Heart left ventricle (tissue), 16 donors: ENCODE results near the gene CAND1. TPM values are rescaled to one million over a fixed set of nuclear protein-coding genes. Genes with fewer than 3 reads are reported as not detected.

Experiments used
- ATAC-seq, 4 donors: fragments of 200-7000 bp; cut with Tn5 transposase; one replicate each; pipeline ENCODE4 v1.9.1; 2020 to 2022; ENCODE audit warnings: moderate library complexity in 4 of 4, mild to moderate bottlenecking in 3 of 4, moderate number of reproducible peaks in 1 of 4
- DNase-seq, 5 donors: peaks; one replicate each; pipeline ENCODE4 v3.0.0-alpha.2; 2020
- H3K27ac ChIP-seq, 12 donors: fragments of 200-600 bp; sonication (generic) in 4 of 12; one replicate each; pipeline versions ENCODE4 v1.5.0 to v1.8.0; 2016 to 2022; ENCODE audit warnings: mild to moderate bottlenecking in 2 of 12
- H3K27me3 ChIP-seq, 9 donors: fragments of 200-600 bp; sonication (generic) in 2 of 9; one replicate each; pipeline versions ENCODE4 v1.5.1 to v1.8.0; 2016 to 2022; ENCODE audit warnings: mild to moderate bottlenecking in 3 of 9
- H3K36me3 ChIP-seq, 9 donors: fragments of 200-600 bp; sonication (generic) in 2 of 9; one replicate each; pipeline versions ENCODE4 v1.5.0 to v1.8.0; 2018 to 2022; ENCODE audit warnings: mild to moderate bottlenecking in 2 of 9
- H3K4me1 ChIP-seq, 12 donors: fragments of 200-600 bp; sonication (generic) in 4 of 12; one replicate each; pipeline versions ENCODE4 v1.5.0 to v1.8.0; 2016 to 2022; ENCODE audit warnings: mild to moderate bottlenecking in 3 of 12
- H3K4me3 ChIP-seq, 12 donors: fragments of 200-600 bp; sonication (generic) in 4 of 12; one replicate each; pipeline versions ENCODE4 v1.5.0 to v1.8.0; 2017 to 2022; ENCODE audit warnings: mild to moderate bottlenecking in 9 of 12, moderate library complexity in 4 of 12
- H3K9me3 ChIP-seq, 12 donors: fragments of 200-600 bp; sonication (generic) in 4 of 12; one replicate each; pipeline versions ENCODE4 v1.5.0 to v1.8.0; 2016 to 2022; ENCODE audit warnings: mild to moderate bottlenecking in 1 of 12
- CTCF ChIP-seq, 12 donors: fragments of 200-600 bp; sonication (generic) in 4 of 12; IDR thresholded peaks; one replicate each; pipeline versions ENCODE4 v1.5.0 to v1.8.0; 2018 to 2022; ENCODE audit warnings: antibody characterized with exemption in 12 of 12, mild to moderate bottlenecking in 5 of 12
- POLR2A ChIP-seq, 2 donors: fragments of 450-650 bp; IDR thresholded peaks; one replicate each; pipeline ENCODE4 v1.6.1; 2017; ENCODE audit warnings: antibody characterized with exemption in 2 of 2, mild to moderate bottlenecking in 2 of 2, moderate library complexity in 2 of 2
- WGBS, 4 donors: extraction: QIAGEN DNeasy Blood & Tissue Kit in 2 of 4; methylation state at CpG; one replicate each; pipeline versions ENCODE4 v1.1.5 to v1.1.7; 2013 to 2018; 5-methylcytosine and 5-hydroxymethylcytosine counted together
- intact Hi-C, 10 donors: fragments of 100-400 bp; cut with DNase I; formaldehyde crosslinking; loops; one replicate each; pipeline versions ENCODE4 v1.11.1 to v1.14.2; 2022
- polyA plus RNA-seq, 2 donors: library from polyadenylated mRNA; stranded (reverse); fragments of 200-250 nt; gene quantifications; one replicate each; pipeline ENCODE4 v1.2.3, GENCODE V29; 2013
- total RNA-seq, 9 donors: library from RNA; depleted of rRNA in 2 of 9; stranded (reverse); fragments of >200 nt in 2 of 9; fragmentation: NEBNext Ultra II Directional in 3 of 9; extraction: Animal tissue kit (Norgen Biotek cat#: 25700) in 3 of 9; gene quantifications; one replicate each; pipeline versions ENCODE4 v1.1.0 to v1.2.4, GENCODE V29; 2016 to 2023
- donor health status: ischemic (EF 13 %, LVEDD 7.1; RV severe dilation, severe dysfunction).
- donor health status: healthy with polysubstance abuse.
- donor health status: DM: no; HTN: yes; CAD: no.
- donor health status: DM: no; HTN: no; CAD: no.
- donor health status: ischemic (EF 25% LVEDD 6.9; RV normal size, moderate dysfunction).
- donor health status: ischemic (EF 25% LVEDD 5.7; RV mildly dilated, moderate dysfunction).
- donor health status: healthy.
- donor health status: DM: yes; HTN: yes; CAD: no.
- donor health status: ischemic (EF 35%, LVEDD 5.7; RV mildly dilated, moderate dysfunction).
- donor health status: nonischemic (EF 11% LVEDD 7.7; RV severe dilation, severe dysfunction).
- donor health status: DM: yes; HTN: yes; CAD: no.
- donor health status: PGD.
- donor health status: ischemic (EF 29% LVEDD 5.4; RV normal size, mild dysfunction).
- donor health status: nonischemic (EF 23%, LVEDD 6.1; RV moderate dilation, normal function).

Gene CAND1
- total and polyA plus RNA-seq, 11 donors, result 5.8 to 69.0 (median 30.9) TPM

DNA sequence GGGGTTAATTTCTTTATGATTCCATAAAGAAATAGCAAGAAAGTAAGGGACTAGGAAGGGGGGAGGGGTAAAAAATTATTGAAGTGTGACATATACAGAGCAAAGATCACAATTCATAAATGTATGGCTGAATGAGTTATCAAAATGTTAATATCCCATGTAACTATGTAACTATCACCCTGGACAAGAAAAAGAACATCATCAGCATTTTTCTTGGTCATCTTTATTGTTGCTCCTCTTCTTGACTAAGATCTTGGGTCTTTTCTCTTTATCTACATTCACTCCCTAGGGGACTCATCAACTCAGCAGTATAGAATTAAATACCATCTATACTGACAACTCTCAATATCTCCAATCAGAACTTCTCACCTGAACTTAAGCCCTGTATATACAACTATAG, 57.5 kb downstream of the CAND1 start:
- intact Hi-C loops, result no loop called here
- Histone ChIP-seq H3K27me3 (no peaks in the 10 kb centered on the region), H3K36me3 (peaks cover 0 to 8% (median 0%) of the 10 kb centered on the region in 9 donors), H3K4me3 (no peak overlapping the region), H3K27ac (no peak overlapping the region), H3K4me1 (no peaks in the 10 kb centered on the region), H3K9me3 (no peaks in the 10 kb centered on the region)
- no peak for TF ChIP-seq POLR2A (IDR thresholded peaks at IDR 0.05)
- ATAC-seq (no peak), DNase-seq (no peak)

DNA sequence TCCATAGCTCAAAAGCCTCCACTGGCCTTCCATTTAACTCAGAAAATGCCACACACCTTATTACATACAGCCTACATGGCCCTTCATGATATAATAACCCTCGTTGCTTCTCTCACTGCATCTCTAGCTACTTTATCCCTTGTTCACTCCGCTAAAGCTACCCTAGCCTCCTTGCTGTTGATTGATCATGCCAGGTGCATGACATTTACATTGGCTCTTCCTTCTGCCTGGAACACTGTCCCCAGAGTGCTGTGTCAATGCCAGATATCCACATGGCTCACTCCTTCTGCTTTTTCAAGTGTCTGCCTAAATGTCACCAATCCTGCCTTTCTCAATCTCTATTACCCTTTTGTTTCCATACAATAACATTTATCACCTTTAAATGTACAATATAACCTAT, 58.3 kb downstream of the CAND1 start:
- ATAC-seq (no peak), DNase-seq (no peak)
- TF ChIP-seq POLR2A (IDR thresholded peaks at IDR 0.05) (no peak), CTCF (IDR thresholded peaks at IDR 0.05) (no peak)
- Histone ChIP-seq H3K4me3 (no peak overlapping the region), H3K9me3 (no peaks in the 10 kb centered on the region), H3K36me3 (peaks cover 0 to 3% (median 0%) of the 10 kb centered on the region in 9 donors), H3K4me1 (no peaks in the 10 kb centered on the region), H3K27ac (no peak overlapping the region), H3K27me3 (no peaks in the 10 kb centered on the region)
- intact Hi-C loops, result no loop called here
- WGBS, 4 donors, result 76 to 84% (median 78%) methylated on average over 2 of the region's 2 CpGs

DNA sequence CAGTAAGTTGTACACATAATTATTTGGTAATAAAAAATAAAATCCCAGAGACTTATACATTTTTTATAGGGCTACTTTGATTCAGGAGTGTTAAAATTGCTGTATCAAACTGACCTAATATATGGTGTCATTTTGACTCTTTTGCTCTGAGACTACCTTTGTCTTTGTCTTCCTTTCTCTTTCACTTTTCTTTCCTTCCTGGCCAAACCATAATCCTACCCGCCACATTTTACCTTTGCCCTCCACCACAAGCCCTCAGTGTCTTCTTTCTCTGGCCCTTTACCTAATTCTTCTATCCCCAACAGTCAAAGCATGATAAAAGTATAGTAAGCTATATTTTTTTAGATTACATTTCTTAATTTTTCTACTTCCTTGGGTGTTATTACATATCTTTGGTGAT, 62.0 kb downstream of the CAND1 start:
- no peak for TF ChIP-seq CTCF (IDR thresholded peaks at IDR 0.05)
- TF ChIP-seq POLR2A (IDR thresholded peaks at IDR 0.05), result no peak
- H3K27me3 ChIP-seq, result no peaks in the 10 kb centered on the region
- WGBS, 4 donors, result 85 to 91% (median 87%) methylated on average over 1 of the region's 1 CpG
- DNase-seq, result no peak
- no peak overlapping the region for H3K4me3 ChIP-seq
- no peak overlapping the region for H3K27ac ChIP-seq
- H3K9me3 ChIP-seq, result peaks cover 0 to 4% (median 0%) of the 10 kb centered on the region in 12 donors
- no peaks in the 10 kb centered on the region for H3K36me3 ChIP-seq
- no peaks in the 10 kb centered on the region for H3K4me1 ChIP-seq
- intact Hi-C loops, result no loop called here
- ATAC-seq, result no peak

GRCh38 chr12:67331828-67332227, 62.7 kb downstream of the CAND1 start:
- H3K27ac ChIP-seq, result no peak overlapping the region
- H3K27me3 ChIP-seq, result no peaks in the 10 kb centered on the region
- TF ChIP-seq CTCF (IDR thresholded peaks at IDR 0.05) (no peak), POLR2A (IDR thresholded peaks at IDR 0.05) (no peak)
- intact Hi-C loops, result no loop called here
- H3K4me1 ChIP-seq, result no peaks in the 10 kb centered on the region
- H3K4me3 ChIP-seq, result no peak overlapping the region
- H3K36me3 ChIP-seq, result no peaks in the 10 kb centered on the region
- no peak for ATAC-seq
- peaks cover 0 to 4% (median 0%) of the 10 kb centered on the region in 12 donors for H3K9me3 ChIP-seq
- DNase-seq, result no peak

DNA sequence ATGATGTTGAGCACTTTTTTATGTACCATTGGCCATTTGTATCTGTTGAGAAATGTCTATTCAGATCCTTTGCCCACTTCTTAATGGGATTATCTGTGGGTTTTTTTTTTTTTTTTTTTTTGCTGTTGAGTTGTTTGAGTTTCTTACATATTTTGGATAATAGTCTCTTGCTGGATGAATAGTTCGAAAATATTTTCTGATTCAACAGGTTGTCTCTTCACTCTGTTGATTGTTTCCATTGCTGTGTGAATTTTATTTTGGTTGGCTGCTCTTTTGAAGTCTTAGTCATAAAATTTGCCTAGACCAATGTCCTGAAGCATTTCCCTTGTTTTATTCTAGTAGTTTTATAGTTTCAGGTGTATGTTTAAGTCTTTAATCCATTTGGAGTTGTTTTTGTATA, 64.5 kb downstream of the CAND1 start:
- TF ChIP-seq CTCF (IDR thresholded peaks at IDR 0.05) (no peak), POLR2A (IDR thresholded peaks at IDR 0.05) (no peak)
- WGBS, 4 donors, result 83 to 93% (median 92%) methylated on average over 1 of the region's 1 CpG

More for the DNA sequence above, 64.5 kb downstream of the CAND1 start:
- Histone ChIP-seq H3K9me3 (peaks cover 0 to 13% (median 8%) of the 10 kb centered on the region in 12 donors), H3K4me1 (no peaks in the 10 kb centered on the region), H3K4me3 (no peak overlapping the region), H3K27me3 (no peaks in the 10 kb centered on the region), H3K27ac (no peak overlapping the region), H3K36me3 (no peaks in the 10 kb centered on the region)
- ATAC-seq (no peak), DNase-seq (no peak)
- intact Hi-C loops, result no loop called here
